HS-5 (cell line): ENCODE measurements around the gene AMPD1.

Experiments
- DNase-seq: peaks from one replicate; pipeline ENCODE4 v3.0.0-alpha.2; 2012; ENCODE audit warnings: low read depth

AMPD1 gene

DNA sequence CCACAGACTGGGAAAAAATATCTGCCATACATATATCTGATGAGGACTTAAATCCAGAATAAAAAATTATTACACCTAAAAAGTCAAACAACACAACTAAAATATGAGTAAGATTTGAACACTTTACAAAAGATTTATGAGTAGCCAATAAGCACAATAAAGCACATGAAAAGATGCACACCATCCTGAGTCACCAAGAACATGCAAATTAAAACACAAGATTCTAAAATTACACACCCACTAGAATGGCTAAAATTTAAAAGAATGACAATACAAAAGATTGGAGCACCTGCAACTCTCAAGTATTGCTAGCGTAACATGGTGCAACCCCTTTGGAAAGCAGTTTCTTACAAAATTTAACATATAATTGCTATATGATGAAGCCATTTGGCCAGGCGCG is 56.4 kb downstream of the AMPD1 start:
- no peak for DNase-seq

- DNase-seq, result no peak
Measured at GRCh38 chr1:114632427-114632826, 62.9 kb downstream of the AMPD1 start.

DNA sequence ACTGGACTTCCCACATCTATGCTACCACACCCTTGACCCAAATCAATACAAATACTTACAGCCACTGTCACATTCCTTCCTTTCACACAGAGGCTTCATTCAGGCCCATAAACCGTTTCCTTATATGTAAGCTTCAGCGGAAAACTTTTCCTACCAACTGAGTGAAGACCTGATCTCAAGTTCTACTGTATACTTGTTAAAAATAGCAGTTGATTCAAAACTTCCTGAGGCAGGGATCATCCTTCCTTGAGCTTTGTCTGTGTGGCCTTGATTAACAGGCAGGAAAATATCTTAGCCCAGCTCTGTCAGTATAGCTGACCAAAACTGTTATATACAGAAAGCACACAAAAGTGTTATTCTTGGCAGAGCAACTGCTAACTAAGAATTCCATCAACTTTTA is 68.2 kb downstream of the AMPD1 start:
- DNase-seq, result no peak

- no peak for DNase-seq
Measured at GRCh38 chr1:114623364-114623763, 72.0 kb downstream of the AMPD1 start.
